ENCODE results near the gene DMBX1. TPM values are rescaled to one million over a fixed set of nuclear protein-coding genes. Genes with fewer than 3 reads are reported as not detected.

Gene DMBX1
- total and polyA plus RNA-seq, 7 donors: not detected

GRCh38 chr1:46449223-46450159 is 40.1 kb upstream of the DMBX1 start:
- Histone ChIP-seq H3K4me3 (no peak overlapping the region), H3K4me1 (peaks cover 0 to 17% (median 10%) of the 10 kb centered on the region in 4 donors), H3K27me3 (peaks cover 23 to 60% (median 38%) of the 10 kb centered on the region in 3 donors), H3K27ac (no peak overlapping the region), H3K9me3 (no peaks in the 10 kb centered on the region), H3K36me3 (no peaks in the 10 kb centered on the region)
- 66 to 70% methylated on average over 6 of the region's 6 CpGs for WGBS, 2 donors
- TF ChIP-seq EP300 (IDR thresholded peaks at IDR 0.05) (no peak), POLR2AphosphoS5 (IDR thresholded peaks at IDR 0.05) (no peak), POLR2A (IDR thresholded peaks at IDR 0.05) (no peak)
- TF ChIP-seq, protein P1, sequence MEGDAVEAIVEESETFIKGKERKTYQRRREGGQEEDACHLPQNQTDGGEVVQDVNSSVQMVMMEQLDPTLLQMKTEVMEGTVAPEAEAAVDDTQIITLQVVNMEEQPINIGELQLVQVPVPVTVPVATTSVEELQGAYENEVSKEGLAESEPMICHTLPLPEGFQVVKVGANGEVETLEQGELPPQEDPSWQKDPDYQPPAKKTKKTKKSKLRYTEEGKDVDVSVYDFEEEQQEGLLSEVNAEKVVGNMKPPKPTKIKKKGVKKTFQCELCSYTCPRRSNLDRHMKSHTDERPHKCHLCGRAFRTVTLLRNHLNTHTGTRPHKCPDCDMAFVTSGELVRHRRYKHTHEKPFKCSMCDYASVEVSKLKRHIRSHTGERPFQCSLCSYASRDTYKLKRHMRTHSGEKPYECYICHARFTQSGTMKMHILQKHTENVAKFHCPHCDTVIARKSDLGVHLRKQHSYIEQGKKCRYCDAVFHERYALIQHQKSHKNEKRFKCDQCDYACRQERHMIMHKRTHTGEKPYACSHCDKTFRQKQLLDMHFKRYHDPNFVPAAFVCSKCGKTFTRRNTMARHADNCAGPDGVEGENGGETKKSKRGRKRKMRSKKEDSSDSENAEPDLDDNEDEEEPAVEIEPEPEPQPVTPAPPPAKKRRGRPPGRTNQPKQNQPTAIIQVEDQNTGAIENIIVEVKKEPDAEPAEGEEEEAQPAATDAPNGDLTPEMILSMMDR (IDR thresholded peaks at IDR 0.05): no peak
- no peak for DNase-seq
- intact Hi-C loops (cut with DNase I): loop anchor here (5.0 kb wide), 2 partner anchors 42 to 278 kb away; no protein-coding TSS in a partner anchor

DNA sequence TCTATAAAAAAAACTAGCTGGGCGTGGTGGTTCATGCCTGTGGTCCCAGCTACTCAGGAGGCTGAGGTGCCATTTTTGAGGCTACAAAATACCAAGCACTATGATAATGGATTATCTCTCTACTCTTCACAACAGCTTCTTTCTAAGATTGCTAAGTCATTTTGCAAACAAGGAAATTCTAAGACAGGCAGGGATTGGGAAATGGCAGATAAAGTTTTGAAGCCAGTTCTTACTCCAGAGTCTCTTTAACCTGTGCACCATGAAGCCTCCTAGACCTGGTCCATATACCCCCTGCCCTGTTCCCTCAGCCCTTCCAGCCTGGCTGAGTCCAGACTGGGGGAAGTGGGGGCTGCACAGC is 39.5 kb upstream of the DMBX1 start:
- Histone ChIP-seq H3K4me3 (no peak overlapping the region), H3K36me3 (no peaks in the 10 kb centered on the region), H3K27ac (no peak overlapping the region), H3K9me3 (no peaks in the 10 kb centered on the region), H3K27me3 (peaks cover 23 to 60% (median 38%) of the 10 kb centered on the region in 3 donors), H3K4me1 (peaks cover 0 to 17% (median 10%) of the 10 kb centered on the region in 4 donors)
- no peak for TF ChIP-seq POLR2AphosphoS5 (IDR thresholded peaks at IDR 0.05)
- no peak for TF ChIP-seq POLR2A (IDR thresholded peaks at IDR 0.05)
- TF ChIP-seq, protein P1 (IDR thresholded peaks at IDR 0.05): no peak
- TF ChIP-seq EP300 (IDR thresholded peaks at IDR 0.05): no peak
- 28 to 75% methylated on average over 1 of the region's 1 CpG for WGBS, 2 donors
- intact Hi-C loops (cut with DNase I): no loop called here
- DNase-seq: no peak

DNA sequence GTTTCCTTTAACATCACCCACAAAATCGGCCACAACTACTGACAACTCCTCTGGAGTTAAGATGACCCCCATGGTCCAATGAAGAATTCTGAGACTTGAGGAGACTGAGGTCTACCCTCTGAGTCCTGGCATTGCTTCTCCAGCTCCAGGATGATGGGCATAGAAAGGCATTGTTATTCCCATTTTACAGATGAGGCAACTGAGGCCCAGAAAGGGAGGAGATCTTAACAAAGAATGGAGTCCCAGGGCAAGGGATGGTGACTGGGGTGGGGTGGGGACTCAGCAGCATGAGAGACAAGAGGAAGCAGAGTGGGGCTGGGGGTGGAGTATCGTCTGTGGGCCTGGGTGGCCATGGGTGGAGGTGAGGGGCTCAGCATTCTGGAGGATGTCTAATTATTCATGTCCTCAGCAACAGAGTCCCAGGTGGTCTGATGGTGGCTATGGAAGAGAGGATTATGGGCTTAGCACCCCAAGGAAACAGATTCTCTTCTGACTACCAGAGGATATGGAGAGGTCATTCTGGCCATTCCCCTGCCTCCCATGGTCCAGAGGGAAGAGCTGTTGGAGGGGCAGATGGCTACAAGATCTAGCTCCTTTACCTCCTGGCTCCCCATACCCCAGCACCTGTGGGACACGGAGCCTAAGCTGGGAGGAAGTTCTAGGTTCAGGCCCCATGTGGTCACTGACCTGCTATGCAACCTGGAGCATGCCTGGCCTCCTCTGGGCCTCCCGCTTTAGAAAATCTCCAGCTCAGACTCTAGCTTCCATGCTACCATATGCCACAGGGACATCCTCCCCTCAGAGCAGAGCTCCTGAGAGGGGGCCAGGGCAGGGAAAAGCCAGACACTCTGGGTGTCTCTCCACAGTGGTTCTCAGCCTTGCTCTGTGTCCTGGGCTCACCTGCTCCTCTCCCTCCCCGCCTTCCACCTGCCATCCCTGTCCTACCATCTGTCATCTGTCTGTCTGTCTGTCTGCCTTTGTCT is 37.4 kb upstream of the DMBX1 start:
- Histone ChIP-seq H3K4me3 (no peak overlapping the region), H3K27me3 (peaks cover 17 to 55% (median 29%) of the 10 kb centered on the region in 3 donors), H3K27ac (no peak overlapping the region), H3K36me3 (no peaks in the 10 kb centered on the region), H3K4me1 (peaks cover 0 to 11% (median 10%) of the 10 kb centered on the region in 4 donors), H3K9me3 (no peaks in the 10 kb centered on the region)
- no peak for TF ChIP-seq POLR2AphosphoS5 (IDR thresholded peaks at IDR 0.05)
- TF ChIP-seq, protein P1 (IDR thresholded peaks at IDR 0.05): no peak
- no peak for TF ChIP-seq POLR2A (IDR thresholded peaks at IDR 0.05)
- no peak for TF ChIP-seq EP300 (IDR thresholded peaks at IDR 0.05)
- 72 to 84% methylated on average over 5 of the region's 5 CpGs for WGBS, 2 donors
- intact Hi-C loops (cut with DNase I): no loop called here
- no peak for DNase-seq

DNA sequence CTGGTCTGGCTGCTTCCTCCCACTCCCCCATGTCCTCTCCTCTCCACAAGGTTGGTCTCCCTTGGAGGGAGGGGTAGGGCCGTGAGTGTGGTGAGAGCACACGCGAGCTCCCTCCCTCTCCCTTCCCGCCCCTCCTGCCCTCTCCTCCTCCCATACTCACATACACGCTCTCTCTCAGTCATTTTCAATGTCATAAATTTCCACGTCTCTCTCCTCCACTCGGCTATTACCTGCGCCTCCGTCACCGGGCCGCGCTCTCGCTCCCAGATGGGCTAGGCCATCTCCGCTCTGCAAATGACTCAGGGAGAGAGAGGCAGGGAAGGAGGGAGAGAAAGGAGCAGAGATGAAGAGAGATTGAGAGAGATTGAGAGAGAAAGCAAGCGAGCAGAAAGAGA is 36.7 kb upstream of the DMBX1 start:
- Histone ChIP-seq H3K4me1 (peaks cover 0 to 8% (median 8%) of the 10 kb centered on the region in 4 donors), H3K4me3 (no peak overlapping the region), H3K9me3 (no peaks in the 10 kb centered on the region), H3K27me3 (peaks cover 10 to 48% (median 22%) of the 10 kb centered on the region in 3 donors), H3K27ac (no peak overlapping the region), H3K36me3 (no peaks in the 10 kb centered on the region)
- DNase-seq: no peak
- intact Hi-C loops (cut with DNase I): no loop called here
- TF ChIP-seq POLR2A (IDR thresholded peaks at IDR 0.05) (no peak), POLR2AphosphoS5 (IDR thresholded peaks at IDR 0.05) (no peak), EP300 (IDR thresholded peaks at IDR 0.05) (no peak)
- TF ChIP-seq, protein P1 (IDR thresholded peaks at IDR 0.05): no peak
- 50 to 63% methylated on average over 15 of the region's 15 CpGs for WGBS, 2 donors

All from sigmoid colon (tissue), 7 donors.